Right atrium auricular region (tissue), 2 donors: ENCODE results near the gene FBXO46. TPM values are rescaled to one million over a fixed set of nuclear protein-coding genes. Genes with fewer than 3 reads are reported as not detected.

ENCODE experiments used
- DNase-seq: peaks from one replicate; pipeline ENCODE4 v3.0.0-alpha.2; 2019; ENCODE audit warnings: low spot score
- H3K27ac ChIP-seq, 2 donors: fragments of 200-600 bp; sonication (generic); 1 replicate in 1 of 2; 2 replicates in 1 of 2; pipeline ENCODE4 v1.5.1; 2016 to 2019
- H3K27me3 ChIP-seq, 2 donors: fragments of 200-600 bp; sonication (generic); one replicate each; pipeline versions ENCODE4 v1.5.1 to v1.6.0; 2017 to 2019
- H3K36me3 ChIP-seq: fragments of 200-600 bp; sonication (generic); one replicate; pipeline ENCODE4 v1.5.1; 2016
- H3K4me1 ChIP-seq, 2 donors: fragments of 200-600 bp; sonication (generic); one replicate each; pipeline versions ENCODE4 v1.5.1 to v1.6.0; 2017 to 2019
- H3K4me3 ChIP-seq, 2 donors: fragments of 200-600 bp; sonication (generic); 1 replicate in 1 of 2; 2 replicates in 1 of 2; pipeline ENCODE4 v1.5.1; 2017 to 2019; ENCODE audit warnings: mild to moderate bottlenecking in 1 of 2, moderate library complexity in 1 of 2
- H3K9me3 ChIP-seq, 2 donors: fragments of 200-600 bp; sonication (generic); one replicate each; pipeline ENCODE4 v1.5.1; 2019
- CTCF ChIP-seq, 2 donors: fragments of 200-600 bp; sonication (generic); IDR thresholded peaks; one replicate each; pipeline ENCODE4 v1.5.1; 2019; ENCODE audit warnings: antibody characterized with exemption in 2 of 2
- total RNA-seq, 2 donors: library from RNA; depleted of rRNA; stranded (reverse); fragments of >200 nt; gene quantifications; one replicate each; pipeline ENCODE4 v1.1.0, GENCODE V29; 2016

The FBXO46 gene
- total RNA-seq, 2 donors from 2014 or later: 11.6 to 12.1 TPM

- DNase-seq: no peak
- no peak for TF ChIP-seq CTCF (IDR thresholded peaks at IDR 0.05)
- H3K4me1 ChIP-seq: peaks cover 0 to 21% of the 10 kb centered on the region in 2 donors
- H3K9me3 ChIP-seq: no peaks in the 10 kb centered on the region
- H3K4me3 ChIP-seq: peak overlapping the region; percentile 60 to 72
- H3K36me3 ChIP-seq: peaks cover 17% of the 10 kb centered on the region
- peak overlapping the region; percentile 91 to 96 for H3K27ac ChIP-seq
- no peaks in the 10 kb centered on the region for H3K27me3 ChIP-seq
Measured at GRCh38 chr19:45716359-45717130, 14.2 kb downstream of the FBXO46 start.

GRCh38 chr19:45715139-45715538 is 15.6 kb downstream of the FBXO46 start:
- TF ChIP-seq CTCF (IDR thresholded peaks at IDR 0.05): no peak
- no peak for DNase-seq
- H3K27ac ChIP-seq: no peak overlapping the region
- no peak overlapping the region for H3K4me3 ChIP-seq
- H3K4me1 ChIP-seq: peaks cover 0 to 22% of the 10 kb centered on the region in 2 donors
- no peaks in the 10 kb centered on the region for H3K27me3 ChIP-seq
- H3K36me3 ChIP-seq: peaks cover 19% of the 10 kb centered on the region
- H3K9me3 ChIP-seq: no peaks in the 10 kb centered on the region

- Histone ChIP-seq H3K36me3 (peaks cover 19% of the 10 kb centered on the region), H3K9me3 (no peaks in the 10 kb centered on the region), H3K4me3 (no peak overlapping the region), H3K4me1 (peaks cover 0 to 19% of the 10 kb centered on the region in 2 donors), H3K27ac (peak overlapping the region; percentile 61 to 80), H3K27me3 (no peaks in the 10 kb centered on the region)
- DNase-seq: no peak
- no peak for TF ChIP-seq CTCF (IDR thresholded peaks at IDR 0.05)
Measured at GRCh38 chr19:45713141-45713540, 17.6 kb downstream of the FBXO46 start.

- no peaks in the 10 kb centered on the region for H3K9me3 ChIP-seq
- H3K27me3 ChIP-seq: no peaks in the 10 kb centered on the region
- peaks cover 0 to 14% of the 10 kb centered on the region in 2 donors for H3K4me1 ChIP-seq
- peaks cover 19% of the 10 kb centered on the region for H3K36me3 ChIP-seq
- DNase-seq: no peak
- peak overlapping the region; percentile 61 to 80 for H3K27ac ChIP-seq
- TF ChIP-seq CTCF (IDR thresholded peaks at IDR 0.05): no peak
- no peak overlapping the region for H3K4me3 ChIP-seq
Measured at GRCh38 chr19:45712699-45713067, 18.0 kb downstream of the FBXO46 start.

GRCh38 chr19:45711851-45712698 is 18.6 kb downstream of the FBXO46 start:
- Histone ChIP-seq H3K27me3 (no peaks in the 10 kb centered on the region), H3K4me1 (peaks cover 0 to 14% of the 10 kb centered on the region in 2 donors), H3K27ac (peak overlapping the region; percentile 61 to 80), H3K9me3 (no peaks in the 10 kb centered on the region), H3K4me3 (no peak overlapping the region), H3K36me3 (peaks cover 19% of the 10 kb centered on the region)
- DNase-seq: peak; percentile 66
- TF ChIP-seq CTCF (IDR thresholded peaks at IDR 0.05): no peak
